Upper lobe of right lung (tissue), 1 donor: ENCODE data around the gene METTL2B. TPM values are rescaled to one million over a fixed set of nuclear protein-coding genes. Genes with fewer than 3 reads are reported as not detected.
A peak's percentile ranks its signal among the peaks of the same experiment; 100 is the strongest.
"Not testable (repeated sequence)": the region's sequence is repeated elsewhere in the genome, so short reads cannot be mapped to it uniquely, and the experiment has no call there.

Experiments
- ATAC-seq: fragments of 200-7000 bp; cut with Tn5 transposase; one replicate; pipeline ENCODE4 v1.9.1; 2020; ENCODE audit warnings: mild to moderate bottlenecking, moderate library complexity
- DNase-seq: peaks from one replicate; pipeline ENCODE4 v3.0.0-alpha.2; 2020
- H3K27ac ChIP-seq: fragments of 200-600 bp; one replicate; pipeline ENCODE4 v1.8.0; 2022
- H3K27me3 ChIP-seq: fragments of 200-600 bp; one replicate; pipeline ENCODE4 v1.8.0; 2022; ENCODE audit warnings: mild to moderate bottlenecking
- H3K36me3 ChIP-seq: fragments of 200-600 bp; one replicate; pipeline ENCODE4 v1.8.0; 2022
- H3K4me1 ChIP-seq: fragments of 200-600 bp; one replicate; pipeline ENCODE4 v1.8.0; 2022
- H3K4me3 ChIP-seq: fragments of 200-600 bp; one replicate; pipeline ENCODE4 v1.8.0; 2022; ENCODE audit warnings: mild to moderate bottlenecking
- H3K9me3 ChIP-seq: fragments of 200-600 bp; one replicate; pipeline ENCODE4 v1.8.0; 2022
- intact Hi-C: fragments of 100-400 bp; cut with DNase I; formaldehyde crosslinking; loops from one replicate; pipeline ENCODE4 v1.11.0; 2022
- total RNA-seq: library from RNA; stranded (reverse); fragmentation: NEBNext Ultra II Directional; extraction: Animal tissue kit (Norgen Biotek cat#: 25700); gene quantifications from one replicate; pipeline ENCODE4 v1.2.1, GENCODE V29; 2021
- TF ChIP-seq, protein P1 (sequence below): fragments of 200-600 bp; IDR thresholded peaks from one replicate; pipeline ENCODE4 v1.8.0; 2022; ENCODE audit warnings: antibody characterized with exemption
- donor health status: DM: no; HTN: yes; CAD: no; lungs with severe emphysema.

METTL2B gene
- total RNA-seq, 1 donor from 2014 or later, result 22.1 TPM

- DNase-seq (no peak), ATAC-seq (no peak)
- Histone ChIP-seq H3K9me3 (no peaks in the 10 kb centered on the region), H3K36me3 (no peaks in the 10 kb centered on the region), H3K27me3 (no peaks in the 10 kb centered on the region), H3K27ac (peak overlapping the region; percentile 92), H3K4me3 (peak overlapping the region; percentile 82), H3K4me1 (peaks cover 35% of the 10 kb centered on the region)
- TF ChIP-seq, protein P1, sequence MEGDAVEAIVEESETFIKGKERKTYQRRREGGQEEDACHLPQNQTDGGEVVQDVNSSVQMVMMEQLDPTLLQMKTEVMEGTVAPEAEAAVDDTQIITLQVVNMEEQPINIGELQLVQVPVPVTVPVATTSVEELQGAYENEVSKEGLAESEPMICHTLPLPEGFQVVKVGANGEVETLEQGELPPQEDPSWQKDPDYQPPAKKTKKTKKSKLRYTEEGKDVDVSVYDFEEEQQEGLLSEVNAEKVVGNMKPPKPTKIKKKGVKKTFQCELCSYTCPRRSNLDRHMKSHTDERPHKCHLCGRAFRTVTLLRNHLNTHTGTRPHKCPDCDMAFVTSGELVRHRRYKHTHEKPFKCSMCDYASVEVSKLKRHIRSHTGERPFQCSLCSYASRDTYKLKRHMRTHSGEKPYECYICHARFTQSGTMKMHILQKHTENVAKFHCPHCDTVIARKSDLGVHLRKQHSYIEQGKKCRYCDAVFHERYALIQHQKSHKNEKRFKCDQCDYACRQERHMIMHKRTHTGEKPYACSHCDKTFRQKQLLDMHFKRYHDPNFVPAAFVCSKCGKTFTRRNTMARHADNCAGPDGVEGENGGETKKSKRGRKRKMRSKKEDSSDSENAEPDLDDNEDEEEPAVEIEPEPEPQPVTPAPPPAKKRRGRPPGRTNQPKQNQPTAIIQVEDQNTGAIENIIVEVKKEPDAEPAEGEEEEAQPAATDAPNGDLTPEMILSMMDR, result no peak
- intact Hi-C loops, result no loop called here
These were observed 20.3 kb upstream of the METTL2B start for GRCh38 chr7:128456255-128456725.

GRCh38 chr7:128457385-128457784, 19.2 kb upstream of the METTL2B start:
- not testable (repeated sequence) for H3K4me3 ChIP-seq

DNA sequence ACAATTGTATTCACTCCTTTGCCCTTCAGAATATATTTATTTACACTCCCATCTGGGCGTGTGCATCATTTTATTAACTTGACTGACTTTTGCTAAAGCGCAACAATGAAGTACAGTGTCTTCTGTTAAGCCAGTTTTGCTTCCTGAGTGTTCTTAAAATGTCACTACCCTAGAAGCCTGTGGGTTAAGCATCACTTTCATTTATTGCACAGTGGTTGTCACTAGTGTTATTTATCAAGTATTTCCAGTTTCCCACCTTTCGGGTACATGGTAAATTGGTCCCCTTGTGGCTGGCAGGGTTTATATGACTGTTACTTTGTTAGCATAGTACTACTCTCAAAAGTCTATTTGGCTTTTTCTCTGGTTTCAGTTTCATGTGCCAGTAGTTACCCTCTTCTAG, 17.6 kb upstream of the METTL2B start:
- Histone ChIP-seq H3K4me3 (no peak overlapping the region), H3K9me3 (no peaks in the 10 kb centered on the region), H3K27me3 (no peaks in the 10 kb centered on the region), H3K36me3 (no peaks in the 10 kb centered on the region), H3K4me1 (peaks cover 29% of the 10 kb centered on the region), H3K27ac (no peak overlapping the region)
- TF ChIP-seq, protein P1, result no peak
- DNase-seq, result no peak
- intact Hi-C loops, result no loop called here
- no peak for ATAC-seq

More at GRCh38 chr7:128457385-128457784, 19.2 kb upstream of the METTL2B start:
- ATAC-seq, DNase-seq, H3K27ac ChIP-seq, intact Hi-C loops, H3K27me3 ChIP-seq, H3K9me3 ChIP-seq, H3K36me3 ChIP-seq: not testable (repeated sequence)
- H3K4me1 ChIP-seq, result peaks cover 35% of the 10 kb centered on the region

GRCh38 chr7:128459394-128459878, 17.1 kb upstream of the METTL2B start:
- H3K9me3 ChIP-seq, result no peaks in the 10 kb centered on the region
- H3K27ac ChIP-seq, result no peak overlapping the region
- peaks cover 24% of the 10 kb centered on the region for H3K4me1 ChIP-seq
- no peak overlapping the region for H3K4me3 ChIP-seq
- intact Hi-C loops, result no loop called here
- TF ChIP-seq, protein P1, result peak; percentile 85
- no peaks in the 10 kb centered on the region for H3K27me3 ChIP-seq
- ATAC-seq (peak; percentile 75), DNase-seq (no peak)
- H3K36me3 ChIP-seq, result no peaks in the 10 kb centered on the region

DNA sequence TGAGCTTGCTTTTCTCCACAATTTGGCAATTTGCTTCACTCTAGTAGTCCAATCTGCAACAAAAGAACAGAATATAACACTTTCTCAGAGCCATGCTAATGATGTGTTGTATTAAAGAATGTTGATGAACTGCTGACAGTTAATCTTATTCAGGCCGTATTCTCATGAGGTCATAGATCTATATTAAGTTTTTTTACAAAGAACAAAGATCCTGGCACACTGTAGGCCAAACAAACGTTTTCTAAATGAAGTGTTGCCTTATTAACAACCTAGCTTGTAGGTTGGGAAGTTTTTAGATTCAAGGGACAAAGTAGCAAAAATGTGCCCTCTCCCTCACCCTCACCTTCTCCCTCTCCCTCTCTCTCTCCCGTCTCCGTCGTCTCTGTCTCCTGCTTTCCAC, 14.1 kb upstream of the METTL2B start:
- Histone ChIP-seq H3K4me1 (peaks cover 4% of the 10 kb centered on the region), H3K9me3 (no peaks in the 10 kb centered on the region), H3K27me3 (no peaks in the 10 kb centered on the region), H3K4me3 (no peak overlapping the region), H3K36me3 (no peaks in the 10 kb centered on the region), H3K27ac (no peak overlapping the region)
- no peak for DNase-seq
- TF ChIP-seq, protein P1, result no peak
- intact Hi-C loops, result loop anchor here (5.0 kb wide), 1 partner anchor 35 kb away; no protein-coding TSS in a partner anchor
- no peak for ATAC-seq

DNA sequence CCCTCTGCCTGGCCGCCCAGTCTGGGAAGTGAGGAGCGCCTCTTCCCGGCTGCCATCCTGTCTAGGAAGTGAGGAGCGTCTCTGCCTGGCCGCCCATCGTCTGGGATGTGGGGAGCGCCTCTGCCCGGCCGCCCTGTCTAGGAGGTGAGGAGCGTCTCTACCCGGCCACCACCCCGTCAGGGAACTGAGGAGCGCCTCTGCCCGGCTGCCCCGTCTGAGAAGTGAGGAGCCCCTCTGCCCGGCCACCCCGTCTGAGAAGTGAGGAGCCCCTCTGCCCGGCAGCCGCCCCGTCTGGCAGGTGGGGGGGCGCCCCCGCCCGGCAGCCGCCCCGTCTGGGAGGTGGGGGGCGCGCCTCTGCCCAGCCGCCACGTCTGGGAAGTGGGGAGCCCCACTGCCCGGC, 13.2 kb upstream of the METTL2B start:
- H3K27ac ChIP-seq, H3K4me1 ChIP-seq, H3K27me3 ChIP-seq, H3K9me3 ChIP-seq, H3K4me3 ChIP-seq, ATAC-seq, DNase-seq, H3K36me3 ChIP-seq: not testable (repeated sequence)
- intact Hi-C loops, result loop anchor here (5.0 kb wide), 1 partner anchor 36 kb away; no protein-coding TSS in a partner anchor

GRCh38 chr7:128463933-128464332, 12.6 kb upstream of the METTL2B start:
- intact Hi-C loops, result loop anchor here (5.0 kb wide), 1 partner anchor 37 kb away; no protein-coding TSS in a partner anchor
- ATAC-seq, H3K4me3 ChIP-seq, DNase-seq, H3K27ac ChIP-seq, H3K27me3 ChIP-seq, H3K9me3 ChIP-seq, H3K36me3 ChIP-seq, H3K4me1 ChIP-seq: not testable (repeated sequence)

- not testable (repeated sequence) for H3K27ac ChIP-seq
These were observed 9.7 kb upstream of the METTL2B start for GRCh38 chr7:128466871-128467270.

GRCh38 chr7:128477336-128477690, 765 bp downstream of the METTL2B start:
- intact Hi-C loops, H3K27me3 ChIP-seq, H3K9me3 ChIP-seq, H3K4me1 ChIP-seq, DNase-seq, ATAC-seq: not testable (repeated sequence)
- Histone ChIP-seq H3K27ac (peak overlapping the region; percentile 81), H3K4me3 (peak overlapping the region; percentile 72), H3K36me3 (peaks cover 26% of the 10 kb centered on the region)

More at GRCh38 chr7:128466871-128467270, 9.7 kb upstream of the METTL2B start:
- DNase-seq, H3K4me1 ChIP-seq, H3K4me3 ChIP-seq, ATAC-seq, intact Hi-C loops, H3K9me3 ChIP-seq, H3K27me3 ChIP-seq, H3K36me3 ChIP-seq: not testable (repeated sequence)

GRCh38 chr7:128479082-128479481, 2.5 kb downstream of the METTL2B start:
- DNase-seq, H3K4me1 ChIP-seq, H3K9me3 ChIP-seq, ATAC-seq, H3K27ac ChIP-seq, H3K27me3 ChIP-seq, H3K4me3 ChIP-seq, intact Hi-C loops: not testable (repeated sequence)
- peaks cover 37% of the 10 kb centered on the region for H3K36me3 ChIP-seq
